IMR-90 (cell line): ENCODE results near the gene UBA3. TPM values are rescaled to one million over a fixed set of nuclear protein-coding genes. Genes with fewer than 3 reads are reported as not detected.

Experiments
- ATAC-seq: fragments of 200-7000 bp; cut with Tn5 transposase; 2 replicates; pipeline ENCODE4 v1.9.1; 2020; ENCODE audit warnings: low read depth, mild to moderate bottlenecking, moderate library complexity
- BruUV-seq: library from RNA; stranded (reverse); fragments of 400-500 nt; replicated peaks from 2 replicates; lab custom pipeline; 2021; lab: Mats Ljungman, UMichigan
- CTCF ChIA-PET: fragments of 300-600 bp; formaldehyde crosslinking; extraction: SDS; loops from one replicate; lab custom pipeline; 2021; ENCODE audit warnings: antibody characterized with exemption; lab: Yijun Ruan, JAX
- POLR2A ChIA-PET: fragments of 300-600 bp; sonication (Branson Sonifier 250); formaldehyde crosslinking; loops from one replicate; lab custom pipeline; 2022; ENCODE audit warnings: antibody characterized with exemption; ENCODE audit not compliant: unreplicated experiment; lab: Charles Lee
- DNase-seq: peaks from one replicate; pipeline ENCODE4 v3.0.0; 2013
- H2AFZ ChIP-seq: replicated peaks from 2 replicates; pipeline ENCODE3; 2013; ENCODE audit warnings: low read length, mild to moderate bottlenecking; ENCODE audit not compliant: poor library complexity
- H2AK5ac ChIP-seq: 2 replicates; pipeline ENCODE4 v1.6.1; 2013; ENCODE audit warnings: low read depth, low read length, inconsistent platforms
- H2AK9ac ChIP-seq: replicated peaks from 2 replicates; pipeline ENCODE3; 2013; ENCODE audit warnings: mild to moderate bottlenecking, low read depth, low read length, moderate library complexity; ENCODE audit not compliant: poor library complexity
- H2BK120ac ChIP-seq: 2 replicates; pipeline ENCODE4 v1.6.1; 2013; ENCODE audit warnings: low read depth, low read length, inconsistent platforms
- H2BK15ac ChIP-seq: 3 replicates; pipeline ENCODE4 v1.6.1; 2013; ENCODE audit warnings: low read depth, low read length, inconsistent platforms
- H2BK20ac ChIP-seq: 2 replicates; pipeline ENCODE4 v1.6.1; 2013; ENCODE audit warnings: low read depth, mild to moderate bottlenecking, inconsistent platforms, low read length, moderate library complexity
- H2BK5ac ChIP-seq: 2 replicates; pipeline ENCODE4 v1.6.1; 2013; ENCODE audit warnings: mild to moderate bottlenecking, low read depth, low read length, inconsistent platforms; ENCODE audit not compliant: poor library complexity, severe bottlenecking
- H3K14ac ChIP-seq: replicated peaks from 2 replicates; pipeline ENCODE4 v1.6.1; 2013; ENCODE audit warnings: low read depth, low read length, inconsistent platforms
- H3K18ac ChIP-seq: 2 replicates; pipeline ENCODE4 v1.6.1; 2013; ENCODE audit warnings: low read depth, low read length, control low read depth
- H3K23ac ChIP-seq: 2 replicates; pipeline ENCODE4 v1.6.1; 2013; ENCODE audit warnings: low read depth, low read length, inconsistent platforms
- H3K27ac ChIP-seq: 2 replicates; pipeline ENCODE4 v1.5.1; 2013; ENCODE audit warnings: mild to moderate bottlenecking, control low read depth, low read length; ENCODE audit not compliant: insufficient read depth
- H3K27me3 ChIP-seq: 2 replicates; pipeline ENCODE4 v1.6.1; 2013; ENCODE audit warnings: low read length; ENCODE audit not compliant: control insufficient read depth, insufficient read depth
- H3K36me3 ChIP-seq: 2 replicates; pipeline ENCODE4 v1.6.1; 2013; ENCODE audit warnings: low read length, mixed read lengths; ENCODE audit not compliant: control insufficient read depth, insufficient read depth
- H3K4ac ChIP-seq: 2 replicates; pipeline ENCODE4 v1.6.1; 2013; ENCODE audit warnings: low read depth, low read length, inconsistent platforms
- H3K4me1 ChIP-seq: 2 replicates; pipeline ENCODE4 v1.6.1; 2013; ENCODE audit warnings: low read length, mixed read lengths; ENCODE audit not compliant: control insufficient read depth, insufficient read depth
- H3K4me2 ChIP-seq: 2 replicates; pipeline ENCODE4 v1.6.1; 2013; ENCODE audit warnings: low read depth, mild to moderate bottlenecking, control low read depth, low read length, moderate library complexity
- H3K4me3 ChIP-seq: 2 replicates; pipeline ENCODE4 v1.5.1; 2013; ENCODE audit warnings: low read depth, mild to moderate bottlenecking, control low read depth, low read length, moderate library complexity; ENCODE audit not compliant: insufficient read depth
- H3K56ac ChIP-seq: 2 replicates; pipeline ENCODE4 v1.6.1; 2013; ENCODE audit warnings: low read length, inconsistent platforms; ENCODE audit not compliant: insufficient read depth; ENCODE audit errors: extremely low read depth
- H3K79me1 ChIP-seq, 2 experiments: 2 replicates each; pipeline ENCODE4 v1.6.1; 2013; ENCODE audit warnings: low read length in 2 of 2, inconsistent platforms in 1 of 2, low read depth in 1 of 2
- H3K9ac ChIP-seq: 2 replicates; pipeline ENCODE4 v1.6.1; 2013; ENCODE audit warnings: low read depth, low read length, control low read depth
- H3K9me1 ChIP-seq: 2 replicates; pipeline ENCODE4 v1.6.1; 2013; ENCODE audit warnings: low read length, inconsistent platforms; ENCODE audit not compliant: insufficient read depth
- H3K9me3 ChIP-seq: 2 replicates; pipeline ENCODE4 v1.6.1; 2013; ENCODE audit warnings: low read length; ENCODE audit not compliant: control insufficient read depth, insufficient read depth
- H4K20me1 ChIP-seq: 2 replicates; pipeline ENCODE4 v1.6.1; 2013; ENCODE audit warnings: low read length, inconsistent platforms; ENCODE audit not compliant: insufficient read depth
- H4K5ac ChIP-seq: 2 replicates; pipeline ENCODE4 v1.6.1; 2013; ENCODE audit warnings: mild to moderate bottlenecking, low read depth, low read length, control low read depth
- H4K8ac ChIP-seq, 2 experiments: 2 replicates each; pipeline ENCODE4 v1.6.1; 2013; ENCODE audit warnings: low read depth in 2 of 2, low read length in 2 of 2, control low read depth in 1 of 2, inconsistent platforms in 1 of 2
- H4K91ac ChIP-seq: 2 replicates; pipeline ENCODE4 v1.6.1; 2013; ENCODE audit warnings: low read depth, low read length, inconsistent platforms; ENCODE audit not compliant: insufficient read depth
- BHLHE40 ChIP-seq: fragments of 150-350 bp; IDR thresholded peaks from 2 replicates; pipeline ENCODE4 v1.6.1; 2016; ENCODE audit warnings: mild to moderate bottlenecking, low read depth, low read length
- CEBPB ChIP-seq: IDR thresholded peaks from 2 replicates; pipeline ENCODE4 v1.6.1; 2012; ENCODE audit warnings: low read depth, low read length, improper control_type of control experiment
- CHD1 ChIP-seq: IDR thresholded peaks from 2 replicates; pipeline ENCODE4 v1.6.1; 2012; ENCODE audit warnings: low read depth, low read length, improper control_type of control experiment
- MAFK ChIP-seq: IDR thresholded peaks from 2 replicates; pipeline ENCODE4 v1.6.1; 2012; ENCODE audit warnings: low read depth, low read length, improper control_type of control experiment
- MAZ ChIP-seq: IDR thresholded peaks from 2 replicates; pipeline ENCODE4 v1.6.1; 2012; ENCODE audit warnings: low read depth, mild to moderate bottlenecking, low read length, improper control_type of control experiment, moderate library complexity, borderline replicate concordance
- MXI1 ChIP-seq: IDR thresholded peaks from 2 replicates; pipeline ENCODE4 v1.6.1; 2012; ENCODE audit warnings: low read depth, mild to moderate bottlenecking, low read length, moderate library complexity, borderline replicate concordance
- NFE2L2 ChIP-seq: fragments of 150-350 bp; IDR thresholded peaks from 2 replicates; pipeline ENCODE4 v1.6.1; 2016; ENCODE audit warnings: low read depth, mild to moderate bottlenecking, low read length
- RFX5 ChIP-seq: IDR thresholded peaks from 2 replicates; pipeline ENCODE4 v1.8.0; 2012; ENCODE audit warnings: low read depth, mild to moderate bottlenecking, low read length, moderate library complexity
- SMC3 ChIP-seq: fragments of 150-350 bp; IDR thresholded peaks from 2 replicates; pipeline ENCODE4 v1.6.1; 2016; ENCODE audit warnings: low read depth, mild to moderate bottlenecking, antibody characterized with exemption, low read length, moderate library complexity
- WGBS, 2 experiments: methylation state at CpG; one replicate each; pipeline versions ENCODE4 v1.1.5 to v1.1.7; 2013; ENCODE audit warnings: missing lambda C conversion rate in 2 of 2; ENCODE audit not compliant: insufficient read length in 1 of 2; ENCODE audit errors: extremely low coverage in 2 of 2; 5-methylcytosine and 5-hydroxymethylcytosine counted together
- dilution Hi-C: fragments of 300-500 bp; cut with HindIII; formaldehyde crosslinking; loops from one replicate; pipeline ENCODE4 v1.14.3; 2018; ENCODE audit warnings: low sequenced_read_pairs; ENCODE audit not compliant: unreplicated experiment
- in situ Hi-C: fragments of 300-500 bp; cut with MboI; formaldehyde crosslinking; loops from 3 replicates; pipeline ENCODE4 v1.14.3; 2019; ENCODE audit warnings: low sequenced_read_pairs, inconsistent platforms, mixed read lengths
- intact Hi-C: fragments of 100-400 bp; cut with micrococcal nuclease; formaldehyde crosslinking; loops from 2 replicates; pipeline ENCODE4 v1.10.0; 2022
- polyA plus RNA-seq, 3 experiments: library from polyadenylated mRNA; depleted of rRNA; stranded (reverse); fragments of >200 nt; gene quantifications; 2 replicates each; pipeline ENCODE4 v1.2.3, GENCODE V29; 2012; ENCODE audit warnings: low replicate concordance in 1 of 3
- total RNA-seq: library from RNA; depleted of rRNA; stranded (reverse); fragments of >200 nt; gene quantifications from 2 replicates; pipeline ENCODE4 v1.2.3, GENCODE V29; 2012
- TF ChIP-seq, protein P1 (sequence below): fragments of 150-350 bp; IDR thresholded peaks from 2 replicates; pipeline ENCODE4 v1.6.1; 2017; ENCODE audit warnings: mild to moderate bottlenecking, antibody characterized with exemption, low read length, low read depth
- TF ChIP-seq, protein P2 (sequence below): conservative IDR thresholded peaks from 2 replicates; pipeline ENCODE4 v1.5.1; 2012; ENCODE audit warnings: mild to moderate bottlenecking, low read depth, low read length, improper control_type of control experiment
- TF ChIP-seq, protein P3 (sequence below): fragments of 150-350 bp; IDR thresholded peaks from 2 replicates; pipeline ENCODE4 v1.6.1; 2016; ENCODE audit warnings: low read depth, mild to moderate bottlenecking, low read length, moderate library complexity, borderline replicate concordance

Gene UBA3
- total and polyA plus RNA-seq, 2 of the 4 experiments (the other 2 are of a cell fraction), result 51.8 to 64.3 TPM

DNA sequence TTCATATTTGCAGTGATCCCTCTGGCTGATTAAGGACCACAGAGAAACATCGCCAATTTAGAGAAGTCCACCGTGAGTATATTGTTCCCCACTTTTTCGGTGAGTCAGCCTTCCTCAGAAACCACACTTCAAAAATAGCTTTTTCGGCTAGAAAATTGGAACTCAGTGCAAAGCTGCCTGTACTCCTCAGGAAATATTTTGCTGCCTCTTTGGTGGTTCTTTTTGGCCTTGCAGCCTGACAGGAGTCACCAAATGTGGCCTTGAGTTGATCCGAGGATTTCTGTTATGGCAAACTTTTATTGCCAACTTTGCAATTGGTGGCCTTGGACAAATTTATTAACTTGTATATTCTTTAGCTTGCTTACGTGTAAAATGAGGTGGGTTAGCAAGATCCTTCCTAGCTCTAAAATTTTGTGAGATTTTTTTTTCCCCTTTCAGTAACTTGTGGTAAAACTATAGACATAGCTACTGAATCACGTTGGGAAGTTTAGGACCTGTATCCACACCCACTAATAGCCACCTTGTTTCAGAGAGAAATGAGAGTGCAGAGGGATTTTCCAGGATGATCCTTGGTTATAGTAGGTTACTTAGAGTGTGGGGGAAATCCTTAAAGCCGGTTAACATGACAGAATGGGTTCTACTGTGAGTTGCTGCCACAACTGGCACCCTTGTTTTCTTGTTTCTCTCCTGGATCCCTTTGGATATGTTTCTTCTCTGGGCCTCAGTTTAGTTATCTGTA, 14.5 kb upstream of the UBA3 start:
- H3K9me1 ChIP-seq, result peaks cover 25% of the 10 kb centered on the region
- ChIA-PET POLR2A (interaction anchor here (0.6 kb wide), 1 partner anchor 79 kb away, joined by 3 read pairs; no protein-coding TSS in a partner anchor), CTCF (interaction anchor here (1.2 kb wide), 1 partner anchor 26 kb away, joined by 7 read pairs; no protein-coding TSS in a partner anchor)
- H2AFZ ChIP-seq, result no peak overlapping the region
- H2BK120ac ChIP-seq, result no peak overlapping the region
- H4K5ac ChIP-seq, result no peak overlapping the region
- no peak overlapping the region for H3K4me3 ChIP-seq
- intact Hi-C loops (no loop called here), in situ Hi-C loops (no loop called here), dilution Hi-C loops (no loop called here)
- no peak overlapping the region for H3K56ac ChIP-seq
- peaks cover 46% of the 10 kb centered on the region; the same call in 1 of the 2 replicates for H4K20me1 ChIP-seq
- H2AK9ac ChIP-seq, result no peak overlapping the region
- H3K4me1 ChIP-seq, result peaks cover 14% of the 10 kb centered on the region
- H3K36me3 ChIP-seq, result peaks cover 6% of the 10 kb centered on the region
- TF ChIP-seq CEBPB (no peak), MAFK (no peak), CHD1 (no peak), MAZ (no peak), SMC3 (no peak), RFX5 (no peak), MXI1 (no peak), BHLHE40 (no peak), NFE2L2 (no peak)
- TF ChIP-seq, protein P1, sequence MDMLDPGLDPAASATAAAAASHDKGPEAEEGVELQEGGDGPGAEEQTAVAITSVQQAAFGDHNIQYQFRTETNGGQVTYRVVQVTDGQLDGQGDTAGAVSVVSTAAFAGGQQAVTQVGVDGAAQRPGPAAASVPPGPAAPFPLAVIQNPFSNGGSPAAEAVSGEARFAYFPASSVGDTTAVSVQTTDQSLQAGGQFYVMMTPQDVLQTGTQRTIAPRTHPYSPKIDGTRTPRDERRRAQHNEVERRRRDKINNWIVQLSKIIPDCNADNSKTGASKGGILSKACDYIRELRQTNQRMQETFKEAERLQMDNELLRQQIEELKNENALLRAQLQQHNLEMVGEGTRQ, result no peak
- TF ChIP-seq, protein P2, sequence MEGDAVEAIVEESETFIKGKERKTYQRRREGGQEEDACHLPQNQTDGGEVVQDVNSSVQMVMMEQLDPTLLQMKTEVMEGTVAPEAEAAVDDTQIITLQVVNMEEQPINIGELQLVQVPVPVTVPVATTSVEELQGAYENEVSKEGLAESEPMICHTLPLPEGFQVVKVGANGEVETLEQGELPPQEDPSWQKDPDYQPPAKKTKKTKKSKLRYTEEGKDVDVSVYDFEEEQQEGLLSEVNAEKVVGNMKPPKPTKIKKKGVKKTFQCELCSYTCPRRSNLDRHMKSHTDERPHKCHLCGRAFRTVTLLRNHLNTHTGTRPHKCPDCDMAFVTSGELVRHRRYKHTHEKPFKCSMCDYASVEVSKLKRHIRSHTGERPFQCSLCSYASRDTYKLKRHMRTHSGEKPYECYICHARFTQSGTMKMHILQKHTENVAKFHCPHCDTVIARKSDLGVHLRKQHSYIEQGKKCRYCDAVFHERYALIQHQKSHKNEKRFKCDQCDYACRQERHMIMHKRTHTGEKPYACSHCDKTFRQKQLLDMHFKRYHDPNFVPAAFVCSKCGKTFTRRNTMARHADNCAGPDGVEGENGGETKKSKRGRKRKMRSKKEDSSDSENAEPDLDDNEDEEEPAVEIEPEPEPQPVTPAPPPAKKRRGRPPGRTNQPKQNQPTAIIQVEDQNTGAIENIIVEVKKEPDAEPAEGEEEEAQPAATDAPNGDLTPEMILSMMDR, result no peak
- TF ChIP-seq, protein P3, sequence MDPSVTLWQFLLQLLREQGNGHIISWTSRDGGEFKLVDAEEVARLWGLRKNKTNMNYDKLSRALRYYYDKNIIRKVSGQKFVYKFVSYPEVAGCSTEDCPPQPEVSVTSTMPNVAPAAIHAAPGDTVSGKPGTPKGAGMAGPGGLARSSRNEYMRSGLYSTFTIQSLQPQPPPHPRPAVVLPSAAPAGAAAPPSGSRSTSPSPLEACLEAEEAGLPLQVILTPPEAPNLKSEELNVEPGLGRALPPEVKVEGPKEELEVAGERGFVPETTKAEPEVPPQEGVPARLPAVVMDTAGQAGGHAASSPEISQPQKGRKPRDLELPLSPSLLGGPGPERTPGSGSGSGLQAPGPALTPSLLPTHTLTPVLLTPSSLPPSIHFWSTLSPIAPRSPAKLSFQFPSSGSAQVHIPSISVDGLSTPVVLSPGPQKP, result no peak
- ATAC-seq, result peak; percentile 42
- no peak overlapping the region for H3K23ac ChIP-seq
- no TSS peak for BruUV-seq
- H2AK5ac ChIP-seq, result no peak overlapping the region
- peak; percentile 48 for DNase-seq
- no peak overlapping the region for H3K9ac ChIP-seq
- no peak overlapping the region for H2BK15ac ChIP-seq
- peaks cover 23 to 71% of the 10 kb centered on the region in 2 experiments for H3K79me1 ChIP-seq
- no peak overlapping the region for H2BK20ac ChIP-seq
- H3K9me3 ChIP-seq, result no peaks in the 10 kb centered on the region
- H3K14ac ChIP-seq, result no peak overlapping the region
- H4K8ac ChIP-seq, result no peak overlapping the region
- H3K4me2 ChIP-seq, result no peak overlapping the region; the same call in 1 of the 2 replicates
- no peak overlapping the region for H3K4ac ChIP-seq
- no peak overlapping the region for H3K27ac ChIP-seq
- no peaks in the 10 kb centered on the region for H3K27me3 ChIP-seq
- H4K91ac ChIP-seq, result no peak overlapping the region
- H3K18ac ChIP-seq, result no peak overlapping the region
- WGBS, 2 experiments, result 20% methylated on average over 3 of the region's 8 CpGs; no CpG with 5 or more reads in 1 of the 2 experiments
- H2BK5ac ChIP-seq, result no peak overlapping the region
